ENCODE data around the gene TMEM63C. TPM values are rescaled to one million over a fixed set of nuclear protein-coding genes. Genes with fewer than 3 reads are reported as not detected.

The TMEM63C gene
- total RNA-seq, 1 experiment from 2014 or later = 5.4 TPM

- no peak for DNase-seq
- Histone ChIP-seq H3K9me2 (replicated peaks; ENCODE audit: low read length) (no peaks in the 10 kb centered on the region), H3K4me1 (ENCODE audit: insufficient read depth, low read length) (no peaks in the 10 kb centered on the region), H3K9me3 (ENCODE audit: low read length) (no peaks in the 10 kb centered on the region), H3K27me3 (ENCODE audit: low read length) (peaks cover 5% of the 10 kb centered on the region; the same call in 1 of the 2 replicates), H3K36me3 (ENCODE audit: low read depth, low read length) (peaks cover 24% of the 10 kb centered on the region; the same call in 1 of the 2 replicates), H3K4me2 (ENCODE audit: low read length) (no peak overlapping the region), H3K79me2 (ENCODE audit: low read length) (no peaks in the 10 kb centered on the region), H4K20me1 (ENCODE audit: low read length) (no peaks in the 10 kb centered on the region), H2AFZ (ENCODE audit: low read length) (no peak overlapping the region), H3K4me3 (ENCODE audit: low read length) (no peak overlapping the region), H3K27ac (ENCODE audit: low read length) (no peak overlapping the region), H3F3A (ENCODE audit: low read length, unreplicated experiment) (no peaks in the 10 kb centered on the region), H3K9ac (ENCODE audit: low read length) (no peak overlapping the region)
- ATAC-seq = no peak
- CTCF ChIA-PET = no interaction called here
- BruUV-seq (replicated peaks) = no TSS peak
- intact Hi-C loops (cut with micrococcal nuclease) = no loop called here
- POLR2A ChIA-PET (ENCODE audit: unreplicated experiment) = no interaction called here
- no peak for TF ChIP-seq CTCF (conservative IDR thresholded peaks at IDR 0.05; ENCODE audit: low read depth, low read length)
- TF ChIP-seq EZH2phosphoT487 (IDR thresholded peaks at IDR 0.05; ENCODE audit: borderline replicate concordance, low read length) = no peak
- no peak for TF ChIP-seq EZH2 (IDR thresholded peaks at IDR 0.05; ENCODE audit: low read length, unreplicated experiment)
Measured at GRCh38 chr14:77275041-77275580, 93.5 kb downstream of the TMEM63C start.

GRCh38 chr14:77275601-77276017 is 94.0 kb downstream of the TMEM63C start:
- Histone ChIP-seq H3K27me3 (ENCODE audit: low read length) (no peaks in the 10 kb centered on the region), H3K79me2 (ENCODE audit: low read length) (no peaks in the 10 kb centered on the region), H3K9me2 (replicated peaks; ENCODE audit: low read length) (no peaks in the 10 kb centered on the region), H3K4me2 (ENCODE audit: low read length) (no peak overlapping the region), H3K4me3 (ENCODE audit: low read length) (no peak overlapping the region), H3K9me3 (ENCODE audit: low read length) (no peaks in the 10 kb centered on the region), H3K36me3 (ENCODE audit: low read depth, low read length) (peaks cover 28% of the 10 kb centered on the region; the same call in 1 of the 2 replicates), H3K27ac (ENCODE audit: low read length) (no peak overlapping the region), H3K4me1 (ENCODE audit: insufficient read depth, low read length) (no peaks in the 10 kb centered on the region), H4K20me1 (ENCODE audit: low read length) (no peaks in the 10 kb centered on the region), H3K9ac (ENCODE audit: low read length) (no peak overlapping the region), H3F3A (ENCODE audit: low read length, unreplicated experiment) (no peaks in the 10 kb centered on the region), H2AFZ (ENCODE audit: low read length) (no peak overlapping the region)
- BruUV-seq (replicated peaks) = no TSS peak
- no peak for TF ChIP-seq EZH2 (IDR thresholded peaks at IDR 0.05; ENCODE audit: low read length, unreplicated experiment)
- no peak for TF ChIP-seq EZH2phosphoT487 (IDR thresholded peaks at IDR 0.05; ENCODE audit: borderline replicate concordance, low read length)
- TF ChIP-seq CTCF (conservative IDR thresholded peaks at IDR 0.05; ENCODE audit: low read depth, low read length) = no peak
- intact Hi-C loops (cut with micrococcal nuclease) = no loop called here
- DNase-seq (no peak), ATAC-seq (no peak)
- POLR2A ChIA-PET (ENCODE audit: unreplicated experiment) = no interaction called here
- CTCF ChIA-PET = no interaction called here

- ChIA-PET POLR2A (ENCODE audit: unreplicated experiment) (no interaction called here), CTCF (no interaction called here)
- H3K4me2 ChIP-seq (ENCODE audit: low read length) = no peak overlapping the region
- no peaks in the 10 kb centered on the region for H4K20me1 ChIP-seq (ENCODE audit: low read length)
- no peak overlapping the region for H2AFZ ChIP-seq (ENCODE audit: low read length)
- no TSS peak for BruUV-seq (replicated peaks)
- H3K36me3 ChIP-seq (ENCODE audit: low read depth, low read length) = peaks cover 28% of the 10 kb centered on the region; the same call in 1 of the 2 replicates
- TF ChIP-seq EZH2 (IDR thresholded peaks at IDR 0.05; ENCODE audit: low read length, unreplicated experiment) (no peak), EZH2phosphoT487 (IDR thresholded peaks at IDR 0.05; ENCODE audit: borderline replicate concordance, low read length) (no peak), CTCF (conservative IDR thresholded peaks at IDR 0.05; ENCODE audit: low read depth, low read length) (no peak)
- intact Hi-C loops (cut with micrococcal nuclease) = no loop called here
- H3K27me3 ChIP-seq (ENCODE audit: low read length) = no peaks in the 10 kb centered on the region
- no peak overlapping the region for H3K27ac ChIP-seq (ENCODE audit: low read length)
- no peak for ATAC-seq
- no peak overlapping the region for H3K4me3 ChIP-seq (ENCODE audit: low read length)
- H3F3A ChIP-seq (ENCODE audit: low read length, unreplicated experiment) = no peaks in the 10 kb centered on the region
- no peaks in the 10 kb centered on the region for H3K79me2 ChIP-seq (ENCODE audit: low read length)
- H3K9me2 ChIP-seq (replicated peaks; ENCODE audit: low read length) = no peaks in the 10 kb centered on the region
- no peak for DNase-seq
- no peaks in the 10 kb centered on the region for H3K4me1 ChIP-seq (ENCODE audit: insufficient read depth, low read length)
- H3K9ac ChIP-seq (ENCODE audit: low read length) = no peak overlapping the region
- no peaks in the 10 kb centered on the region for H3K9me3 ChIP-seq (ENCODE audit: low read length)
Measured at GRCh38 chr14:77276295-77276935, 94.8 kb downstream of the TMEM63C start.

Data from PC-3 (cell line).